ENCODE results near the gene TVP23C. TPM values are rescaled to one million over a fixed set of nuclear protein-coding genes. Genes with fewer than 3 reads are reported as not detected.

TVP23C gene
- total and polyA plus RNA-seq, 9 donors, result 4.9 to 15.6 (median 9.3) TPM

DNA sequence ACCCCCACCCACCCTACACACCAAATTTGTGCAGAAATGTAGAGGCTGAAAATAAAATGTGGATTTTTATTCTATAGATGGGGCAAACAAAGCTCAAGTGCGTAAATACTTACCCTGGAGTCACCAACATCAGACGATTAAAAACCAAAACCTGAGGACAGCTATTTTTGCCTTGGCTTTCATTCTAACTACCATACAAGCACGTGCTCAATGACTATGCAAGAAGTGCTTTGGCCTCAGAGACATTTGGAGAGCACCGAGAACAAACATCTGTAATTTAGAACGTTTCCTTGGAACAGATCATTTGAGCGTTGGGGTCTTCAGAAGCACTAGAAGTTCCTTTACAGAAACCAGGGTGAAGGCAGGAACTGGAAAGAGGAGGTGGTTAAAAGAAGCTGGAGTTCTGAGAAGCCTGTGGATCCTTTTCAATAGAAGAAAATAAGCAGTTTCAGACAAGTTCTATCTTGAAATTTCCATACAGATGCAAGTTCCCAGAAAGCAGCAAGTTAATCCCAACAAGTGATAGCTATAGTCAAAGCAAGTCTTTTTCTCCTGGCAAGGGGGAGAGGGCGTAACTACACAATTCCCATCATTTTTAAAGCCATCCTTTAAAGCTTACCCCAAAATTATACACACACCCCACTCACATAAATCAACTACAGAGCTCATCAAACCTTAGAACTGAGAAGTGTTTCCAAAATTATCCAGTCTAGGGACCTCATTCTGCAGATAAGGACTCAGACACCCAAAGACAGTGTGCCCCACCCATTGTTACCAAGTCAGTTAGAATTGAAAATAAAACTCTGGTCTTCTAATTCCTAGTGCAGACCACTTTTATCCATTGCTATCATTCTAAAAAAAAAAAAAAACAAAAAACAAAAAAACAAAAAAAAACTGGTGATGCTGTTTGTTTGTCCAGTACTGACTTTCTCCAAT lies 66.3 kb downstream of the TVP23C start:
- Histone ChIP-seq H3K27ac (ENCODE audit: low read length) (no peak overlapping the region), H3K4me1 (ENCODE audit: control insufficient read depth, insufficient read depth, low read length) (peaks cover 14% of the 10 kb centered on the region), H3K27me3 (ENCODE audit: control insufficient read depth, insufficient read depth, low read length) (no peaks in the 10 kb centered on the region), H3K36me3 (ENCODE audit: control insufficient read depth, insufficient read depth, low read length) (no peaks in the 10 kb centered on the region), H3K9me3 (replicated peaks; ENCODE audit: control insufficient read depth, low read depth, low read length) (no peaks in the 10 kb centered on the region), H3K4me3 (ENCODE audit: low read length) (no peak overlapping the region)
- DNase-seq, result no peak
- 100% methylated on average over 3 of the region's 7 CpGs for WGBS (ENCODE audit: insufficient coverage)

GRCh38 chr17:15494821-15495220 lies 68.5 kb downstream of the TVP23C start:
- Histone ChIP-seq H3K27me3 (ENCODE audit: control insufficient read depth, insufficient read depth, low read length) (no peaks in the 10 kb centered on the region), H3K36me3 (ENCODE audit: control insufficient read depth, insufficient read depth, low read length) (no peaks in the 10 kb centered on the region), H3K4me3 (ENCODE audit: low read length) (no peak overlapping the region), H3K9me3 (replicated peaks; ENCODE audit: control insufficient read depth, low read depth, low read length) (no peaks in the 10 kb centered on the region), H3K27ac (ENCODE audit: low read length) (no peak overlapping the region), H3K4me1 (ENCODE audit: control insufficient read depth, insufficient read depth, low read length) (peaks cover 27% of the 10 kb centered on the region)
- DNase-seq, result no peak

DNA sequence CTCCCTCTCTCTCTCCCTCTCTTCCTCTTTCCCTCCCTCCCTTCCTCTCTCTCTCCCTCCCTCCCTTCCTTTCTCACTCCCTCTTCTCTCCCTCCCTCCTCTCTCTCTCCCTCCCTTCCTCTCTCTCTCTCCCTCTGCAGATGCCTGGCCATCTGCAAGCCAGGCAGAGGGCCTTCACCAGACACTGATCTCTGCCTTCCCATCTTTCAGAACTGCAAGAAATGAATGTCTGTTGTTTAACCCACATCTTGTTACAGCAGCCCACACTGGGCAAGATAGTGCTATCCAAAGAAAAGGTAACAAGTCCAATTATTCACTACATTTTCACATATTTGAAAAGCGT lies 69.6 kb downstream of the TVP23C start:
- no peak overlapping the region for H3K4me3 ChIP-seq (ENCODE audit: low read length)
- no peaks in the 10 kb centered on the region for H3K36me3 ChIP-seq (ENCODE audit: control insufficient read depth, insufficient read depth, low read length)
- peaks cover 27% of the 10 kb centered on the region for H3K4me1 ChIP-seq (ENCODE audit: control insufficient read depth, insufficient read depth, low read length)
- H3K27ac ChIP-seq (ENCODE audit: low read length), result no peak overlapping the region
- no CpG with 5 or more reads among the region's 1 CpG for WGBS (ENCODE audit: insufficient coverage)
- H3K27me3 ChIP-seq (ENCODE audit: control insufficient read depth, insufficient read depth, low read length), result no peaks in the 10 kb centered on the region
- DNase-seq, result no peak
- no peaks in the 10 kb centered on the region for H3K9me3 ChIP-seq (replicated peaks; ENCODE audit: control insufficient read depth, low read depth, low read length)

DNA sequence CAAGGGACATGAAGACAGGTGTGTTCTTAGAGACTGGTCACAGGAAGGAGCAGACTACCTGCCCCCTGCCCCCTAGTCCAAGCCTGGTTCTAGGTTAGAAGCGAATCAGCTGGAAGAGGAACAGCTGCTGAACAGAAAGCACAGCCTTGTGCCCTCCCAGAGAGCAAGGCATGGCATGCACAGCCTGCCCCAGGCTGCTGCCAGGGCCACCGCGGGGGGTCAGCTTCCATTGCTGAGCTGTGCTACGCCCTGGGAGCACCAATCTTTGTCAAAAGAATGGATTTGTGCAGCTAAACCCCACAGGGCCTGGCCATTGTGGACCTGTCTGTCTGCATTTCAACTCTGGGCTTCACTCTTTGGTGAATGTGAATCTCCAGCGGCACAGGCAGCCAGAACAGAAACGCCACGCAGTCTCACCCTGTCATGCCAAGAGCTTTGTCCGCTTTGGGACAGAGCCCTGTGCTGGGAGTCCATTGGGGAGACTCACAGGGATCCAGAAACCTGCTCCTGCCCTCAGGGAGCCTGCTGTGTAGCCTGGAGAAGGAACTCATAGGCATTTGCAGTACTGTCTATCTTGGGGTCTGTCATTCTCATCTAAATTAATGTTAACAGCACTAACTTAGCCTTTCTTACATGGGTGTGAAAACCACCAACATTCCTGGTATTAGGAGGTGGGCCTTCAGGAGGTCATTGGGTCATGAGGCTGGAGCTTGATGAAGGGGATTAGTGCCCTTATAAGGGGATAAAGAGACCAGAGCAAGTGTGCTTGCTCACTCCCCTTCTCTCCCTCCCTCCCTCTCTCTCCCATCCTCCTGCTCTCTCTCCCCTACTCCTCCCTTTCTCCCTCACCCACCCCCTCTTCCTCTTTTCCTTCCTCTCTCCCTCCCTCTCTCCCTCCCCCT lies 70.2 kb downstream of the TVP23C start:
- no peak for DNase-seq
- WGBS (ENCODE audit: insufficient coverage), result 91% methylated on average over 7 of the region's 8 CpGs
- Histone ChIP-seq H3K27ac (ENCODE audit: low read length) (no peak overlapping the region), H3K9me3 (replicated peaks; ENCODE audit: control insufficient read depth, low read depth, low read length) (no peaks in the 10 kb centered on the region), H3K27me3 (ENCODE audit: control insufficient read depth, insufficient read depth, low read length) (no peaks in the 10 kb centered on the region), H3K4me3 (ENCODE audit: low read length) (no peak overlapping the region), H3K36me3 (ENCODE audit: control insufficient read depth, insufficient read depth, low read length) (no peaks in the 10 kb centered on the region), H3K4me1 (ENCODE audit: control insufficient read depth, insufficient read depth, low read length) (peaks cover 27% of the 10 kb centered on the region)

DNA sequence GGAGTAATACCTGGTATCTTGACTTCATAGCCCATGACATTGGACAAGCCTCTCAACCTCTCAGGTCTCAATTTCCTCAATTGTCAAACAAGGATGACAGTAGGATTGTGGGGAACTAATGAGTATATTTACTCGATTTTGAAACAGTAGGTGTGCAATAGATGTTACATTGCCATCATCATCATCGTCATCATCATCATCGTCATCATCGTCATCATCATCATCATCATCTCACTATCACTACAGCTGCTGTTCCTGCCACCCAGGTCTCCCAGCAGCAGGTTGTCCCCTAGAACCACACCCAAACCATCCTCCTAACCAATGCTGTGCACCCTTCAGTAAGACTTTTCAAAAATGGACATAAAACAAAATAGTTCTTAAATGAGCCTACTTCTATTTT lies 71.1 kb downstream of the TVP23C start:
- H3K27me3 ChIP-seq (ENCODE audit: control insufficient read depth, insufficient read depth, low read length), result no peaks in the 10 kb centered on the region
- H3K27ac ChIP-seq (ENCODE audit: low read length), result no peak overlapping the region
- peaks cover 27% of the 10 kb centered on the region for H3K4me1 ChIP-seq (ENCODE audit: control insufficient read depth, insufficient read depth, low read length)
- no peaks in the 10 kb centered on the region for H3K36me3 ChIP-seq (ENCODE audit: control insufficient read depth, insufficient read depth, low read length)
- H3K4me3 ChIP-seq (ENCODE audit: low read length), result no peak overlapping the region
- H3K9me3 ChIP-seq (replicated peaks; ENCODE audit: control insufficient read depth, low read depth, low read length), result no peaks in the 10 kb centered on the region
- no peak for DNase-seq
- WGBS (ENCODE audit: insufficient coverage), result 97% methylated on average over 3 of the region's 4 CpGs

DNA sequence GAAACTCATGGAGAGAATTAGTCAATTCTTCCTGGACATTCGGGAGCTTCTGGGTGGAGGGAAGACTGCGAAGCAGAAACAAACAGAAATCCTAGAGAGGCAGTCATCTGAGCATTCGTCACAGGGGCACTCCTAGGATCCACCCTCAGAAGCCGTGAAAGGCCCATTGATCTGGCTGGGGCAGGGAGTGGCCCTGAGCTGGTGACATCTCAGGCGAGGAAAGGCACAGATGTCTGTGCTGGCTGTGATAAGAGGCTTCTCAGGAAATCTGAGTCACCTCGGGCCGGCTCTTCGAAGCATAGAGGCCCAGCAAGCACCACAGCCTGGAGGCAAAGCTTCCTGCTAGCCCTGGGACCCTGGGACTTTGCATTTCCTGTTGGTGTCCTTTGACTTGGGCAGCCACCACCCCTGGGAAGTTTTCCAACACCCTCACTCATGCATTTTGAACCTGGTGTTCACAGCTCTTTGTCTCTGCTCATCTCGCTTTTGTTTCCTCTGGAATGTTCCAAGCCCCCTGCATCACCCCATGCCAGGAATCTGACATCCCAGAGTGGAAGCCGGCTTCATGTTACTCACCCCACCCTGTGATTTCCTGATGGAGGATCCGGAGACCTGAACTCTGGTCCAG lies 72.5 kb downstream of the TVP23C start:
- Histone ChIP-seq H3K27ac (ENCODE audit: low read length) (peak overlapping the region; percentile 90), H3K9me3 (replicated peaks; ENCODE audit: control insufficient read depth, low read depth, low read length) (no peaks in the 10 kb centered on the region), H3K4me1 (ENCODE audit: control insufficient read depth, insufficient read depth, low read length) (peaks cover 27% of the 10 kb centered on the region), H3K27me3 (ENCODE audit: control insufficient read depth, insufficient read depth, low read length) (no peaks in the 10 kb centered on the region), H3K36me3 (ENCODE audit: control insufficient read depth, insufficient read depth, low read length) (no peaks in the 10 kb centered on the region), H3K4me3 (ENCODE audit: low read length) (no peak overlapping the region)
- 39% methylated on average over 9 of the region's 11 CpGs for WGBS (ENCODE audit: insufficient coverage)
- peak; percentile 72 for DNase-seq

DNA sequence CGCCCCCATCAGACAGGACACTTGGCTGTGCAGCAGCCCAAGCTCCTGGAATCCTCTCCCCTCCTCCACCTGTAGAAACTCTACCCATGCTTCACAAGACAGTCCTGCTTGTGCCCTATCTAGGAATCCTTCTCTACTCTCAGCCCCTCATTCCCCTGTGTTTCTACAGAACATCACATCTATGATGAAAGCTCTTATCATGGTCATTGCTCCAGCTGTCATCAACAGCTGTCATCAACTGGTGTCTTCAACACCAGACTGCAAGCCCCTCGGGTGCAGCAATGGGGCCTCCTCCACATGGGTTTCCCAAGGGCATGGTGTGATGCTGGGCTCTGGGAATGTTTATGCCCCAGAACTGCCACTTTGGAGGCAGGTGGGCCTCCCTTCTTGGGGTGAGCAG lies 74.7 kb downstream of the TVP23C start:
- peaks cover 29% of the 10 kb centered on the region for H3K4me1 ChIP-seq (ENCODE audit: control insufficient read depth, insufficient read depth, low read length)
- no peak overlapping the region for H3K27ac ChIP-seq (ENCODE audit: low read length)
- H3K4me3 ChIP-seq (ENCODE audit: low read length), result no peak overlapping the region
- no peaks in the 10 kb centered on the region for H3K9me3 ChIP-seq (replicated peaks; ENCODE audit: control insufficient read depth, low read depth, low read length)
- WGBS (ENCODE audit: insufficient coverage), result 93% methylated on average over 2 of the region's 2 CpGs
- no peak for DNase-seq
- no peaks in the 10 kb centered on the region for H3K36me3 ChIP-seq (ENCODE audit: control insufficient read depth, insufficient read depth, low read length)
- H3K27me3 ChIP-seq (ENCODE audit: control insufficient read depth, insufficient read depth, low read length), result no peaks in the 10 kb centered on the region

GRCh38 chr17:15485045-15485444 lies 78.2 kb downstream of the TVP23C start:
- 58% methylated on average over 3 of the region's 4 CpGs for WGBS (ENCODE audit: insufficient coverage)
- no peak overlapping the region for H3K4me3 ChIP-seq (ENCODE audit: low read length)
- no peaks in the 10 kb centered on the region for H3K27me3 ChIP-seq (ENCODE audit: control insufficient read depth, insufficient read depth, low read length)
- H3K36me3 ChIP-seq (ENCODE audit: control insufficient read depth, insufficient read depth, low read length), result no peaks in the 10 kb centered on the region
- H3K9me3 ChIP-seq (replicated peaks; ENCODE audit: control insufficient read depth, low read depth, low read length), result no peaks in the 10 kb centered on the region
- DNase-seq, result no peak
- H3K4me1 ChIP-seq (ENCODE audit: control insufficient read depth, insufficient read depth, low read length), result peaks cover 18% of the 10 kb centered on the region
- H3K27ac ChIP-seq (ENCODE audit: low read length), result no peak overlapping the region

DNA sequence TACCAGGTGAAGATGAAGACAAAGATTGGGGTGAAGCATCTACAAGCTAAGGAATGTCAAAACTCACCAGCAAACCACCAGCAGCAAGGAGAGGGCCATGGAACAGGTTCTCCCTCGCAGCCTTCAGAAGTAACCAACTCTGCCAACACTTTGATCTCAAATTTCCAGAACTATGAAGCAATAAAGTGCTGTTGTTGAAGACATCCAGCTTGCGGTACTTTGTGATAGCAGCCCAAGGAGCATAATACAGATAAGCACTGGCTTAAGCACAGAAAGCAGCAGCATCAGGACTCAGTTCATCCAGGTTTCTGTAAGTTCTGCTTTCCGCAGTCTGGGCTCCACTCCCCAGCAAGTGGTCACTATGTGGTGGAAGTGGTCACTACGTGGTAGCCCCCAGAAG lies 79.9 kb downstream of the TVP23C start:
- 63% methylated on average over 1 of the region's 4 CpGs for WGBS (ENCODE audit: insufficient coverage)
- no peaks in the 10 kb centered on the region for H3K27me3 ChIP-seq (ENCODE audit: control insufficient read depth, insufficient read depth, low read length)
- no peak overlapping the region for H3K4me3 ChIP-seq (ENCODE audit: low read length)
- no peaks in the 10 kb centered on the region for H3K36me3 ChIP-seq (ENCODE audit: control insufficient read depth, insufficient read depth, low read length)
- DNase-seq, result no peak
- no peak overlapping the region for H3K27ac ChIP-seq (ENCODE audit: low read length)
- no peaks in the 10 kb centered on the region for H3K9me3 ChIP-seq (replicated peaks; ENCODE audit: control insufficient read depth, low read depth, low read length)
- peaks cover 17% of the 10 kb centered on the region for H3K4me1 ChIP-seq (ENCODE audit: control insufficient read depth, insufficient read depth, low read length)

- WGBS (ENCODE audit: insufficient coverage), result 61% methylated on average over 5 of the region's 6 CpGs
- Histone ChIP-seq H3K36me3 (ENCODE audit: control insufficient read depth, insufficient read depth, low read length) (no peaks in the 10 kb centered on the region), H3K27me3 (ENCODE audit: control insufficient read depth, insufficient read depth, low read length) (no peaks in the 10 kb centered on the region), H3K9me3 (replicated peaks; ENCODE audit: control insufficient read depth, low read depth, low read length) (no peaks in the 10 kb centered on the region), H3K27ac (ENCODE audit: low read length) (peak overlapping the region; percentile 45), H3K4me3 (ENCODE audit: low read length) (no peak overlapping the region), H3K4me1 (ENCODE audit: control insufficient read depth, insufficient read depth, low read length) (peaks cover 17% of the 10 kb centered on the region)
- no peak for DNase-seq
Measured at GRCh38 chr17:15482476-15482875, 80.8 kb downstream of the TVP23C start.
